Body of pancreas (tissue), 4 donors: ENCODE results near the gene CELSR1.

Experiments used
- CTCF ChIP-seq, 7 experiments: fragments of 450-650 bp in 4 of 7; fragments of 200-600 bp in 3 of 7; sonication (generic) in 3 of 7; IDR thresholded peaks; one replicate each; pipeline ENCODE4 v1.5.1; 2016 to 2019; ENCODE audit warnings: antibody characterized with exemption in 7 of 7
- POLR2A ChIP-seq, 3 donors: fragments of 450-650 bp; IDR thresholded peaks; one replicate each; pipeline ENCODE4 v1.6.1; 2016; ENCODE audit warnings: antibody characterized with exemption in 3 of 3, mild to moderate bottlenecking in 2 of 3

- TF ChIP-seq CTCF (IDR thresholded peaks at IDR 0.05) (no peak), POLR2A (IDR thresholded peaks at IDR 0.05) (no peak)
Measured at GRCh38 chr22:46518038-46518437, 19.4 kb downstream of the CELSR1 start.
